Stimulated activated CD8-positive, alpha-beta memory T cell treated with anti-CD3 and anti-CD28 coated beads, Interleukin-4, amount 100 ng/mL, for 48 hours (primary cell): ENCODE results near the gene DTX3.
"Not testable (repeated sequence)": the region's sequence is repeated elsewhere in the genome, so short reads cannot be mapped to it uniquely, and the experiment has no call there.

ENCODE experiments used
- DNase-seq: peaks from one replicate; pipeline ENCODE4 v3.0.0-alpha.2; 2020

Gene DTX3

DNA sequence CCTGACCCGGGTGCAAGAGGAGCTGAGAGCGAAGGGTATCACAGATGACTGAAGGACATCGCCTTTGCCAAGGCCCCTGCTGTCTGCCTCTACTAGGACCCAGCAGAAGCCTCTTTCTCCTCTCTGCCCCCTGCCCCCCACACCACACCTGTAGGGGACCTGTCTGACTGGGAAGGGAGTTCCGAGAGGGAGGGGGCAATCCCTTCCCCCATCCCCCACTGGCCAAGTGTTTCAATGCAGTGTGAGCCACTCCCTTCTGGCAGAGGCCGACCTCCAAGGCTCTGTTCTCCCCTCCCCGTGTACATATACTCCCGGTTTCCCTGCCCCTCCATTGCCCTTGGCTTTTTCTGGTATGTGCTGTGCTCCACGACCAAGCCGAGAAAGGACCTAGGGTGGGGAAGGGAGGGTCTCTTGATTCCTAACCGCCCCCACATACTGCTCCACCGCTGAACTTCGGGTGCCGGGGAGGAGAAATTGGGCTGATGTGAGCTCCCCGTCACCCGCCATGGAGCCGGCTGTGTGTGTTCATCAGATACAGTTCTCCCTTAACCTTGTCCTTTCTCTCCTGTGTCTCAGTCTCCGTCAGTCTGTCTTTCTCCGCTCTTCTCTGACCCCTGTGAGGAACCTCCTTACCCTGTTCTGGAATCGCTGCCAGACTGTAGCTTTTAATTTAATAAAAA lies 4.6 kb downstream of the DTX3 start:
- no peak for DNase-seq

DNA sequence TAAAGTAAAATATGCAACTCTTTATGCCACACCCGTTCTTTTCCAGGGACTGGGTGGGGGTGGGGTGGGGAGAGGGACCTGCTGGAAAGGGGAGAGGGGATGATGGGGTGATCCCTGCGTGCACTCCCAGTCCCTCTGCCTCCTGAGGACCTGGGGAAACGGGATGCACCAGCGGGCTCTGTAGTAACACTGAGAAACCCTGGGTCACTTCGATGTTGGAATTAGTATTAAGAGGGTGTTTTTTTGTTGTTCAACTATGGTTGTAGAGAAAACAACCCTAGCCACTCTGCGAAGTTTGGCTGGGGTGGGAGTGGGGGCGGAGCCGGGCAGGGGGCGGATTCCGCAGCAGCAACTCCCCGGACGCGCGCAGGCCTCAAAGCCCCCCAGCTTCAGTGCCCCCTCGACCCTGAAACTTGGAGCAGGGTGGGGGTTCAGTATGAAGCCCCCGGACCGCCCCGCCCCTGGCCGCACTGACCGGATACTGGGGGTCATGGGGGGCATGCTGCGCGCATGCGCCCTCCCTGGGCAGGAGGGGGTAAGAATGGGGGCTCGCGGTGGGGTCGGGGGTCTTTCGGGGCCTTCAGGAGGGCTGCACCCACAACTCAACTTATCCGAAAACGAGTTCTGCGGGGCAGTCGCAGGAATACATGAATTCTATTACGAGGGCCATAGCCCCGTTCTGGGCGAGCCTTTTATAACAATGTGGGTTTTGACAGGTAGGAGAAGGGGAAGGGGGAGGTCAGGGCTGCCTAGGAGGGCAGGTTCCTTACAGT lies 5.3 kb downstream of the DTX3 start:
- DNase-seq = no peak

- no peak for DNase-seq
Measured at GRCh38 chr12:57610554-57611107, 6.0 kb downstream of the DTX3 start.

DNA sequence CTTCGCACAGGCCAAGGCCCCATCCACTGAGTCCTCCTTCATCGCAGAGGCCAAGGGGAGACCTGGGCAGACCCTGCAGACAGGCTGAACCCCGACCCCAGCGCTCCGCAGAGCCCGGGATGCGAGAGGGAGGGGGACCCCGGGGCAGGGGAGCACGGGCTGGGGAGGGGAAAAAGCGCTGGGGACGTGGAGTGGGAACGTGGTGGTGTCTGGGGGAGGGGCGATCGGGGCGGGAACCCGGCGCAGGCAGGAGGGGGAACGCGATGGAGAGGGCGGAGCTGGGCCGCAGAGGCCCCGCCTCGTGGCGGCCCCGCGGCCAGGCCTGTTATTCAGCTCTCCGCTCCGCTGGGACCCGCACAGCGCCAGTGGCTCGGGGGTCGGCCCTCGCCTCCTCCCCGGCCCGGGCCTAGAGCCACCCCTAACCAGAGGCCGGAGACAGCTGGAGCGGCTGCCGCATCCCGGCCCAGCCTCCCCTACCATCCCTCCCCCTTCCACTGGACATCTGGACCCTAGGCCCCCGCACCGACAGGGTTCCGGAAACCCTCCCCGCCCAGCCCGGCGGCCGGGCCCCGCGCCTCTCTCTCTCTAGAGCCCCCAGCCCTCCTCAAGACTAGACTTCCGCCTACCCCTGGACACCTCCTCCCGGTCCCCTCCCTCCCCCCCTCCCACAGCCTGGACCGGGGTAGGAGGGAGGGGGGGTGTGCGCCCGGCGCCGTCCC lies 6.6 kb downstream of the DTX3 start, which contains the start of gene ARHGEF25:
Gene ARHGEF25 (plus strand): TSS at position 328 of the 719 bp plus-strand sequence. CDS start 460 bp downstream, outside the sequence.
- DNase-seq = peak; percentile 74

DNA sequence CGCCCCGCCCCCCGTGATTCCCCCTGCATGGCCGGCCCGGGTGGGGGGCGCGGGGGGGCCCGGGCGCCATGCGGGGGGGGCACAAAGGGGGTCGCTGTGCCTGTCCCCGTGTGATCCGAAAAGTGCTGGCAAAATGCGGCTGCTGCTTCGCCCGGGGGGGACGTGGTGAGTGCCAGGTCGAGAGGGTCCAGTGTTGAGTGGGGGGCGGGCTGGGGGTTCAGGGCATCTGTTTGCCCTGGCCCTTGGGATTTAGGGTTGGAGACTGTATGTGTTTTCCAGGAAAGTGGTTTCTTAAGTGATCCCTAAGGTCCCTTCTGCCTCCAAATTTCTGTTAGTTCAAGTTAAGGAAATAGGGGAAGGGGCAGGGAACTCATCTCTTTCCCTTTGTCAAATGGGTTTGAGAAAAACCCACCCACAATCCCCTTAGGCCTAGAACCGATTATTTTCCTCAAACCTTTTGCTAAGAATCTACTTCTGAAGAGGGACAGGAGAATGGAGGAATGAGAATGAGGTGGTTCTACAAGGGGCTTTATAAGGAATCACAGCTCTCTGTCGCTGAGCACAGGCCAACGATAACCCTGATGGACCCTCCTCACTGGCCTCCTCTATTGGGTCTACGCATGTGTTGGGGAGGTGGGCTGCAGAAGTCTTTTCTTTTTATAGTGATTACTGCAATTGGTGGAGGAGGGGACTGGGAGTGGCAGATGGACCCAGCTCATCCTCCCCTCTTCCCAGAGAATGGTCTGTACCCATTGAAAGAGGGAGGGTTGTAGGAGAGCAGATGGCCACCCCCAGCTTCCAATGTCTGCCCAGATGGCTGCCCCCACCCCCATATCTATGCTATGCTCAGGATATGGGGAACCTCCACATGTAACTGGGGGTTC lies 7.4 kb downstream of the DTX3 start:
- DNase-seq = no peak

DNA sequence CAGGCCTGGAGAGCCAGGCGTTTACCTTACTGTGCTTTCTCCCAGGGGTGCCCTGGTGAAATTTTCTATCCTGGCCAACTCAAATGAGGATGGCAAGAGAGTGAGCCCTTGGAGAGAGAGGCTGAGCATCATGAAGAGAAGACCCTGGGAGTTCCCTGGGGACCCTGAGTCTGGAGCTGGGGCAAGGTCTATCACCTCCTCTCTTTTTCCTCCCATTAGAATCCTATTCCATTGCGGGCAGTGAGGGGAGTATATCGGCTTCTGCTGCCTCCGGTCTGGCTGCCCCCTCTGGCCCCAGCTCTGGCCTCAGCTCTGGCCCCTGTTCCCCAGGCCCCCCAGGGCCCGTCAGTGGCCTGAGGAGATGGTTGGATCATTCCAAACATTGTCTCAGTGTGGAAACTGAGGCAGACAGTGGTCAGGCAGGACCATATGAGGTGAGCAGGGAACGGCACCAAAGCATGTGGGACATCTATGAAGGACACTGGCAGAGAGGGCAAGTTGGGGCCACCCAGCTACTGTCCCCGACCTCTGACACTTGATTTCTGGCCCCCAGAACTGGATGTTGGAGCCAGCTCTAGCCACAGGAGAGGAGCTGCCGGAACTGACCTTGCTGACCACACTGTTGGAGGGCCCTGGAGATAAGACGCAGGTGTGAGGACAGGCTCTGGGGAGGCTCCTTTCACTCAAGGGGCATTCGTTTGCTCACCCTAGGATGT lies 8.2 kb downstream of the DTX3 start:
- no peak for DNase-seq

GRCh38 chr12:57613427-57614109 lies 8.9 kb downstream of the DTX3 start:
- DNase-seq = no peak

- DNase-seq = peak; percentile 61
Measured at GRCh38 chr12:57614178-57614947, 9.7 kb downstream of the DTX3 start.

- no peak for DNase-seq
Measured at GRCh38 chr12:57614948-57615500, 10.4 kb downstream of the DTX3 start.

- no peak for DNase-seq
Measured at GRCh38 chr12:57615637-57616036, 11.0 kb downstream of the DTX3 start.

GRCh38 chr12:57616383-57617101 lies 11.9 kb downstream of the DTX3 start:
- DNase-seq = no peak

DNA sequence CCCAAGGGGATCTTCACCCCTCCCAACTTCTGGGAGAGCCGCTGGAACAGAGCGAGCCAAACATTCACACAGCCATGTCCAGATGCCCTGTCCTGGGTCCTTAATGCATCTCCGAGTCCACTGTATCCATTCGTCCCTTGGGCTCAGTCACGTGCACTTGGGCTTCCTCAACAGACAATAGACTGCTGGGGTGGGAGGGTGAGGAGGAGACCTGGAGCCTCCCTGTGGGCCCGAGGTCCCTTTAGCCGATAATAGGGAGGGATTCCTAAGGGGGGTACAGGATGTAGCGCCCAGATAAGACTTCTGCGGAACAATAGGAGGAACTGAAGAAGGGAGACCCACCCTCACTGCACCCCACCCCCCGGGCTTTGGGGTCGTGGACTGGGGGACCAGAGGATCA lies 13.3 kb downstream of the DTX3 start:
- no peak for DNase-seq

- not testable (repeated sequence) for DNase-seq
Measured at GRCh38 chr12:57618431-57618830, 13.8 kb downstream of the DTX3 start.

GRCh38 chr12:57618966-57619433 lies 14.4 kb downstream of the DTX3 start:
- DNase-seq = no peak

DNA sequence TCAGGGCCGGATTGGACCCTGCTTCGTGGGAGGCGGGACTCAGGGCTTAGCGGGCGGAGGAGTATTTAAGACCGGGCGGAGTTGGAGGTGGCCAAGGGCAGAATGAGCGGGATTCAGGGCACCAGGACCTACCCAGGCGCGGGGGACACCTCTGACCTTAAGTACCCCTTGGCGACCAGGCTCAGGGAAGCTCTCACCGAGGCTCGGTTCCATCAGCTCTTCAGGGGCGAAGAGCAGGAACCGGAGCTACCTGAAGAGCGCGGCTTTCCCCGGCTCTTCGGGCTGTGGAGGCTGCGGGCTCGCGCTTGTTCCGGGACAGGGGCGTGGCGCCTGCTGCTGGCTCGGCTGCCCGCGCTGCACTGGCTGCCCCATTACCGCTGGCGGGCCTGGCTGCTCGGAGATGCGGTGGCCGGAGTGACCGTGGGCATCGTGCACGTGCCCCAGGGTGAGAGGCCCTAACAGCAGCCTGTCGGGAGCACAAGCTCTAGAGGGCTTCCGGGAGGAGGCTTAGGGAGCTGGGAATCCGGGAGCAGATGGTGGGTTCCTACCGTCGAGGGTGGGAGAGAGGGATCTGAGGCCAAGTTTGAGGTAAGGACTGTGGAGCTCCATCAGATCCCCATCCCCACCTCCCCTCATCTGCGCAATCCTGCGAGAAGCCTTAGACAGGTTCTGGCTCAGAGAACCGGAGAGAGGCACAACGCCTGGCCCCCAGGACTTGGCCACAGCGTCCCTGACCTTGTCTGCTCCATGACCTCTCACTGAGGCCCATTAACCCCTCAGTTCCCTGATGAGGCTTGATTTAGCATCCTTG lies 15.0 kb downstream of the DTX3 start:
- no peak for DNase-seq

DNA sequence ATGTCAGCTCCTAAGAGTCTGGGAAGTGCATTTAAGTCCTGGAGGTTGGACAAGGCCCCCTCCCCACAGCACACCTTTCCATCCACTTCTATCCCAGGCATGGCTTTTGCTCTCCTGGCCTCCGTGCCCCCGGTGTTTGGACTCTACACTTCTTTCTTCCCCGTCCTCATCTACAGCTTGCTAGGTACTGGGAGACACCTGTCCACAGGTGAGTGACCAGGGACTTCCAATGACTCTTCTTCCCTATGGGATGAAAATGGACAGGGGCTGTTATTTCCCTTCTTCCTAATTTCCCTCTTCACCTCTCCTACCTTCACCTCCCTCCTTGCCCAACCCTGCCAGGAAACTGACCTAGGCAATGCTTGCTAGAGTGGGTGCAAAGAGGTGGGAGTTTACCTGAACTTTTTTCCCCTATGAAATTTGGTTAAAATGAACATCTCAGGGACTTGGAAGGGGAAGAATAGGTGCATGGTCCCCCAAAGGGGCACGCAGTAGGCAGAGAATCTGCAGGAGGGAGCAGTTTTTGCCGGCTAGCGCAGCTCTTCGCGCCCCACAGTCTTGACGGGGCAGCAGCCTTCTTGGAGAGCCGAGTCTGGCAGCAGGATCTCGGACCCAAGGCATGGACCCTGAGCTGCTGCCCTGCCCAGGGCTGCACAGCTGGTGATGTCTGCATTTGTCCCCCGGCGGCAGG lies 15.8 kb downstream of the DTX3 start:
- DNase-seq = no peak

DNA sequence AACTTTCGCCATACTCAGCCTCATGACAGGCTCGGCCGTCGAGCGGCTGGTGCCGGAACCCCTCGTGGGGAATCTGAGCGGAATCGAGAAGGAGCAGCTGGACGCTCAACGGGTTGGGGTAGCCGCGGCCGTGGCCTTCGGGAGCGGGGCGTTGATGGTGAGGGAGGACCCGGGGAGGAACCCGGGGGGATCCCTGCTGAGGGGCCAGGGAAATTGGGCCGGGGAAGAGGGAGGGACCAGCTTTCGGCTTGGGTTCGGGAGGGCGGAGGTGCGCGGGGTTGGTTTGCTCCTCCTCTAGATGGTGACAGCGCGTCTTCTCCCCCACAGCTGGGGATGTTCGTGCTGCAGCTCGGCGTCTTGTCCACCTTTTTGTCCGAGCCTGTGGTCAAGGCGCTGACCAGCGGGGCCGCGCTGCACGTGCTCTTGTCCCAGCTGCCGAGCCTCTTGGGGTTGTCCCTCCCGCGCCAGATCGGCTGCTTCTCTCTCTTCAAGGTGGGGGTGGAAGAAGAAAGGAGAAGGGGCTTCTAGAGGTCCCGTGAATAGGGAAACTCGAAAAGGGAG lies 16.4 kb downstream of the DTX3 start:
- DNase-seq = no peak
